GM19438 (cell line): ENCODE measurements around the gene MBD3L3.
A peak's percentile ranks its signal among the peaks of the same experiment; 100 is the strongest.
"Not testable (repeated sequence)": the region's sequence is repeated elsewhere in the genome, so short reads cannot be mapped to it uniquely, and the experiment has no call there.

Experiments
- ATAC-seq: cut with Tn5 transposase; IDR thresholded peaks from one replicate; pipeline ENCODE4 v1.9.1; 2021; ENCODE audit warnings: low read depth; ENCODE audit not compliant: unreplicated experiment

Gene MBD3L3

GRCh38 chr19:7058576-7058975 is at the start of gene MBD3L3:
MBD3L3 (minus strand) TSS chr19:7058676; CDS start chr19:7058605, 71 bp downstream.
- not testable (repeated sequence) for ATAC-seq

GRCh38 chr19:7106711-7107657 is 48.5 kb upstream of the MBD3L3 start:
- no peak for ATAC-seq

- ATAC-seq = no peak
Observed at GRCh38 chr19:7104747-7105447, 46.4 kb upstream of the MBD3L3 start.

GRCh38 chr19:7101498-7102253 is 43.2 kb upstream of the MBD3L3 start:
- no peak for ATAC-seq

GRCh38 chr19:7099597-7099921 is 41.1 kb upstream of the MBD3L3 start:
- ATAC-seq = no peak

GRCh38 chr19:7098701-7099596 is 40.5 kb upstream of the MBD3L3 start:
- peak; percentile 77 for ATAC-seq

GRCh38 chr19:7098096-7098495 is 39.6 kb upstream of the MBD3L3 start:
- ATAC-seq = no peak

- ATAC-seq = no peak
Observed at GRCh38 chr19:7088999-7089398, 30.5 kb upstream of the MBD3L3 start.

GRCh38 chr19:7083076-7083956 is 24.8 kb upstream of the MBD3L3 start:
- ATAC-seq = no peak

GRCh38 chr19:7078008-7078407 is 19.5 kb upstream of the MBD3L3 start:
- ATAC-seq = no peak

- no peak for ATAC-seq
Observed at GRCh38 chr19:7076151-7076550, 17.7 kb upstream of the MBD3L3 start.

- ATAC-seq = no peak
Observed at GRCh38 chr19:7074705-7075282, 16.3 kb upstream of the MBD3L3 start.

- ATAC-seq = no peak
Observed at GRCh38 chr19:7072541-7072940, 14.1 kb upstream of the MBD3L3 start.

- ATAC-seq = no peak
Observed at GRCh38 chr19:7069904-7070226, 11.4 kb upstream of the MBD3L3 start.

- peak; percentile 95 for ATAC-seq
Observed at GRCh38 chr19:7069042-7069903, 10.8 kb upstream of the MBD3L3 start, which contains the start of gene ZNF557. ZNF557 (plus strand) TSS chr19:7069703; CDS start chr19:7075075, 5,372 bp downstream.

- ATAC-seq = no peak
Observed at GRCh38 chr19:7068599-7068998, 10.1 kb upstream of the MBD3L3 start.

GRCh38 chr19:7067716-7068115 is 9.2 kb upstream of the MBD3L3 start:
- no peak for ATAC-seq

GRCh38 chr19:7067122-7067521 is 8.6 kb upstream of the MBD3L3 start:
- not testable (repeated sequence) for ATAC-seq
